ENCODE measurements around the gene ERC1. TPM values are rescaled to one million over a fixed set of nuclear protein-coding genes. Genes with fewer than 3 reads are reported as not detected.

Gene ERC1
- total RNA-seq, 1 experiment from 2014 or later: 39.4 TPM

DNA sequence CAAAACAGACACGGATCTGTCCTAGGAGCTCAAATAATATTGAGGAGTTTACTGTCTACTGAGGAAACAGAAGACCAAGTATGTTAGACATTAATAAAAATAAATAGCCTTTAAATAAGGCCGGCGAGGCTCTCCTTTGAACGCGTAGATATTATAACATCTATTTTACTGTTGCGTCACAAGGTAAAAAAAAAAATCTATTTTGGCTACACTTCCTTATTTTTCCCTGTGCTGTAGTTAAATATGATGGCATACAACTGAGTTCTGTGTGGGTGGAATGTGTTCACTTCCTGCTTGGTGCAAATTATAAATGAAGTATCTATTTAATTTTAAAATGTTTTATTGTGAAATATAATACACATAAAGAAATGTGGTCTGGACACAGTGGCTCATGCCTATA lies 24.3 kb upstream of the ERC1 start:
- DNase-seq: no peak
- BruUV-seq (replicated peaks): no TSS peak
- H3K36me3 Mint-ChIP-seq (ENCODE audit: insufficient read depth, unreplicated experiment): no peaks in the 10 kb centered on the region
- H3K4me3 Mint-ChIP-seq (ENCODE audit: low read depth, unreplicated experiment): no peak overlapping the region
- CTCF ChIA-PET: interaction anchor here (0.6 kb wide), 1 partner anchor 15 kb away, joined by 5 read pairs; no protein-coding TSS in a partner anchor
- no peaks in the 10 kb centered on the region for H3K27me3 Mint-ChIP-seq (ENCODE audit: unreplicated experiment)
- intact Hi-C loops (cut with micrococcal nuclease; ENCODE audit: unreplicated experiment): no loop called here
- TF ChIP-seq, protein P1, sequence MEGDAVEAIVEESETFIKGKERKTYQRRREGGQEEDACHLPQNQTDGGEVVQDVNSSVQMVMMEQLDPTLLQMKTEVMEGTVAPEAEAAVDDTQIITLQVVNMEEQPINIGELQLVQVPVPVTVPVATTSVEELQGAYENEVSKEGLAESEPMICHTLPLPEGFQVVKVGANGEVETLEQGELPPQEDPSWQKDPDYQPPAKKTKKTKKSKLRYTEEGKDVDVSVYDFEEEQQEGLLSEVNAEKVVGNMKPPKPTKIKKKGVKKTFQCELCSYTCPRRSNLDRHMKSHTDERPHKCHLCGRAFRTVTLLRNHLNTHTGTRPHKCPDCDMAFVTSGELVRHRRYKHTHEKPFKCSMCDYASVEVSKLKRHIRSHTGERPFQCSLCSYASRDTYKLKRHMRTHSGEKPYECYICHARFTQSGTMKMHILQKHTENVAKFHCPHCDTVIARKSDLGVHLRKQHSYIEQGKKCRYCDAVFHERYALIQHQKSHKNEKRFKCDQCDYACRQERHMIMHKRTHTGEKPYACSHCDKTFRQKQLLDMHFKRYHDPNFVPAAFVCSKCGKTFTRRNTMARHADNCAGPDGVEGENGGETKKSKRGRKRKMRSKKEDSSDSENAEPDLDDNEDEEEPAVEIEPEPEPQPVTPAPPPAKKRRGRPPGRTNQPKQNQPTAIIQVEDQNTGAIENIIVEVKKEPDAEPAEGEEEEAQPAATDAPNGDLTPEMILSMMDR (IDR thresholded peaks at IDR 0.05; ENCODE audit: unreplicated experiment): no peak
- H3K27ac Mint-ChIP-seq (ENCODE audit: unreplicated experiment): no peak overlapping the region
- H3K9me3 Mint-ChIP-seq (ENCODE audit: low read depth, unreplicated experiment): no peaks in the 10 kb centered on the region
- no peaks in the 10 kb centered on the region for H3K4me1 Mint-ChIP-seq (ENCODE audit: low read depth, unreplicated experiment)

DNA sequence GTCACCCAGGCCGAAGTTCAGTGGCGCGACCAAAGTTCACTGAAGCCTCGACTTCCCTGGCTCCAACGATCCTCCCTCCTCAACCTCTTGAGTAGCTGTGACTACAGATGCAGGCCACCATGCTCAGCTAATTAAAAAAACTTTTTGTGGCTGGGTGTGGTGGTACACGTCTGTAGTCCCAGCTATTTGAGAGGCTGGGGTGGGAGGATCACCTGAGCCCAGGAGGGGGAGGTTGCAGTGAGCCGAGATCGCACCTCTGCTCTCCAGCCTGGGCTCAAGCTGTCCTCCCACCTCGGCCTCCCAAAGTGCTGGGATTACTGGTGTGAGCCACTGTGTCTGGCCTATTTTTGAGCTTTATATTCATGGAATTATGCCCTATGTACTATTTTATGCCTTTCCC lies 23.4 kb upstream of the ERC1 start:
- no peaks in the 10 kb centered on the region for H3K4me1 Mint-ChIP-seq (ENCODE audit: low read depth, unreplicated experiment)
- H3K4me3 Mint-ChIP-seq (ENCODE audit: low read depth, unreplicated experiment): no peak overlapping the region
- no peaks in the 10 kb centered on the region for H3K9me3 Mint-ChIP-seq (ENCODE audit: low read depth, unreplicated experiment)
- H3K36me3 Mint-ChIP-seq (ENCODE audit: insufficient read depth, unreplicated experiment): no peaks in the 10 kb centered on the region
- DNase-seq: no peak
- H3K27ac Mint-ChIP-seq (ENCODE audit: unreplicated experiment): no peak overlapping the region
- H3K27me3 Mint-ChIP-seq (ENCODE audit: unreplicated experiment): no peaks in the 10 kb centered on the region
- TF ChIP-seq, protein P1 (IDR thresholded peaks at IDR 0.05; ENCODE audit: unreplicated experiment): no peak
- intact Hi-C loops (cut with micrococcal nuclease; ENCODE audit: unreplicated experiment): no loop called here
- BruUV-seq (replicated peaks): no TSS peak
- CTCF ChIA-PET: no interaction called here

DNA sequence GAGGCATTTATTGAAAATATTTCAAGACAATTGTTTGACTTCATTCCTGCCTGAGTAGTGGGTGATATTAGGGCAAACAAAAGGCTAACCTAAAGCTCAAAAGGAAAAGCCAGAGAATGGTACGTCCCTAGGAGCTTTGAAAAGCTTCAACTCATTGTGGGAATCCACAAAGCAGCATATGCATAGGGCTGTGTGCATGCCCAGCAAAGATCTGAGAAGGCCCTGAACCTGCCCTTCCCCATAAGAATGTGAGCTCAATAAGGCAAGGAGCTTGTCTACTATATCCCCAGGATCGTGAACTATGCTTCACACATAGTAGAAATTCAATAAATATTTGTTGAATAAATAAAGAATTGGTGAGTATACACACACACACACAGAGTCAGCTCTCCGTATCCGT lies 22.5 kb upstream of the ERC1 start:
- CTCF ChIA-PET: no interaction called here
- intact Hi-C loops (cut with micrococcal nuclease; ENCODE audit: unreplicated experiment): no loop called here
- Mint-ChIP-seq H3K27ac (ENCODE audit: unreplicated experiment) (no peak overlapping the region), H3K4me1 (ENCODE audit: low read depth, unreplicated experiment) (no peaks in the 10 kb centered on the region), H3K27me3 (ENCODE audit: unreplicated experiment) (no peaks in the 10 kb centered on the region), H3K9me3 (ENCODE audit: low read depth, unreplicated experiment) (no peaks in the 10 kb centered on the region), H3K36me3 (ENCODE audit: insufficient read depth, unreplicated experiment) (no peaks in the 10 kb centered on the region), H3K4me3 (ENCODE audit: low read depth, unreplicated experiment) (no peak overlapping the region)
- BruUV-seq (replicated peaks): no TSS peak
- no peak for DNase-seq
- TF ChIP-seq, protein P1 (IDR thresholded peaks at IDR 0.05; ENCODE audit: unreplicated experiment): no peak

DNA sequence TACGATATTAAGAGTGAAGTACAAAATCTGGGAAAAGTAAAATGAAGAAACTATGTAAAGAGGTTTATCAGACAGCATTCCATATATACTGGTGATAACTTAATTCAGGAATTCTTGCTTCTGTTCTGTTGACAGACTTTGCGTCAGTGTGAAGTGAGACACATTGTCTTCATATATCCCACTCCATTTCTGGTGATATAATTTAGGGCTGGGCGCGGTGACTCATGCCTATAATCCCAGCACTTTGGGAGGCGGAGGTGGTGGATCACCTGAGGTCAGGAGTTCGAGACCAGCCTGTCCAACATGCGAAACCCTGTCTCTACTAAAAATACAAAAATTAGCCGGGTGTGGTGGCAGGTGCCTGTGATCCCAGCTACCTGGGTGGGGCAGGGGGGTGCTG lies 21.2 kb upstream of the ERC1 start:
- H3K36me3 Mint-ChIP-seq (ENCODE audit: insufficient read depth, unreplicated experiment): no peaks in the 10 kb centered on the region
- H3K27me3 Mint-ChIP-seq (ENCODE audit: unreplicated experiment): no peaks in the 10 kb centered on the region
- BruUV-seq (replicated peaks): no TSS peak
- intact Hi-C loops (cut with micrococcal nuclease; ENCODE audit: unreplicated experiment): no loop called here
- CTCF ChIA-PET: no interaction called here
- no peak for DNase-seq
- H3K4me1 Mint-ChIP-seq (ENCODE audit: low read depth, unreplicated experiment): no peaks in the 10 kb centered on the region
- H3K27ac Mint-ChIP-seq (ENCODE audit: unreplicated experiment): no peak overlapping the region
- no peak overlapping the region for H3K4me3 Mint-ChIP-seq (ENCODE audit: low read depth, unreplicated experiment)
- TF ChIP-seq, protein P1 (IDR thresholded peaks at IDR 0.05; ENCODE audit: unreplicated experiment): no peak
- no peaks in the 10 kb centered on the region for H3K9me3 Mint-ChIP-seq (ENCODE audit: low read depth, unreplicated experiment)
